NCI-H2227 treated with DMSO at 0.1 percent for 48 hours (cell line): ENCODE measurements around the gene RNF2.
"Not testable (repeated sequence)": the region's sequence is repeated elsewhere in the genome, so short reads cannot be mapped to it uniquely, and the experiment has no call there.

Experiments
- DNase-seq: peaks from one replicate; lab custom pipeline; 2025; lab: John Stamatoyannopoulos, UW

Gene RNF2

GRCh38 chr1:185044981-185045813 lies at the start of gene RNF2:
RNF2 (plus strand) TSS chr1:185045558; CDS start chr1:185087554, 41,996 bp downstream.
- DNase-seq = peak; percentile 86

GRCh38 chr1:184999974-185000373 lies 45.4 kb upstream of the RNF2 start:
- DNase-seq = not testable (repeated sequence)

GRCh38 chr1:185001312-185001880 lies 44.0 kb upstream of the RNF2 start:
- DNase-seq = not testable (repeated sequence)

- peak; percentile 84 for DNase-seq
Observed at GRCh38 chr1:185008838-185009237, 36.5 kb upstream of the RNF2 start.

GRCh38 chr1:185010361-185010760 lies 35.0 kb upstream of the RNF2 start:
- no peak for DNase-seq

GRCh38 chr1:185014941-185015340 lies 30.4 kb upstream of the RNF2 start:
- no peak for DNase-seq

- DNase-seq = no peak
Observed at GRCh38 chr1:185015631-185016030, 29.7 kb upstream of the RNF2 start.

- no peak for DNase-seq
Observed at GRCh38 chr1:185016880-185017279, 28.5 kb upstream of the RNF2 start.

- DNase-seq = no peak
Observed at GRCh38 chr1:185017338-185017737, 28.0 kb upstream of the RNF2 start.

- DNase-seq = no peak
Observed at GRCh38 chr1:185017966-185018365, 27.4 kb upstream of the RNF2 start.

GRCh38 chr1:185027252-185027882 lies 18.0 kb upstream of the RNF2 start:
- DNase-seq = no peak

- no peak for DNase-seq
Observed at GRCh38 chr1:185033686-185034085, 11.7 kb upstream of the RNF2 start.

- no peak for DNase-seq
Observed at GRCh38 chr1:185035258-185035657, 10.1 kb upstream of the RNF2 start.

- DNase-seq = no peak
Observed at GRCh38 chr1:185038813-185039376, 6.5 kb upstream of the RNF2 start.

- DNase-seq = no peak
Observed at GRCh38 chr1:185039726-185040407, 5.5 kb upstream of the RNF2 start.

- no peak for DNase-seq
Observed at GRCh38 chr1:185040408-185040735, 5.0 kb upstream of the RNF2 start.

GRCh38 chr1:185041742-185042141 lies 3.6 kb upstream of the RNF2 start:
- DNase-seq = no peak

- DNase-seq = no peak
Observed at GRCh38 chr1:185042737-185043136, 2.6 kb upstream of the RNF2 start.

- no peak for DNase-seq
Observed at GRCh38 chr1:185044387-185044786, 971 bp upstream of the RNF2 start.

- peak; percentile 57 for DNase-seq
Observed at GRCh38 chr1:185045814-185046492, 595 bp downstream of the RNF2 start.

- no peak for DNase-seq
Observed at GRCh38 chr1:185046668-185047067, 1.3 kb downstream of the RNF2 start.

GRCh38 chr1:185049670-185050069 lies 4.3 kb downstream of the RNF2 start:
- no peak for DNase-seq
